H9 (cell line): ENCODE results near the gene GABRD. TPM values are rescaled to one million over a fixed set of nuclear protein-coding genes. Genes with fewer than 3 reads are reported as not detected.
A peak's percentile ranks its signal among the peaks of the same experiment; 100 is the strongest.

Experiments
- DNase-seq: peaks from one replicate; pipeline ENCODE4 v3.0.0-alpha.2; 2017
- H2AFZ ChIP-seq: one replicate; pipeline ENCODE4 v1.6.1; 2013; ENCODE audit warnings: mild to moderate bottlenecking, low read length, control low read depth, moderate library complexity
- H2AK5ac ChIP-seq: 2 replicates; pipeline ENCODE4 v1.6.1; 2013; ENCODE audit warnings: low read length, control low read depth, mixed read lengths; ENCODE audit not compliant: insufficient read length
- H2BK120ac ChIP-seq: one replicate; pipeline ENCODE4 v1.6.1; 2013; ENCODE audit warnings: low read depth, mild to moderate bottlenecking, low read length, control low read depth, inconsistent platforms; ENCODE audit not compliant: poor library complexity, severe bottlenecking
- H2BK12ac ChIP-seq: 2 replicates; pipeline ENCODE4 v1.6.1; 2013; ENCODE audit warnings: low read length, control low read depth, mixed read lengths, low read depth; ENCODE audit not compliant: insufficient read length
- H2BK15ac ChIP-seq: 2 replicates; pipeline ENCODE4 v1.6.1; 2013; ENCODE audit warnings: low read depth, low read length, control low read depth
- H2BK20ac ChIP-seq: one replicate; pipeline ENCODE4 v1.6.1; 2013; ENCODE audit warnings: low read depth, mild to moderate bottlenecking, low read length, control low read depth, inconsistent platforms; ENCODE audit not compliant: poor library complexity, severe bottlenecking
- H2BK5ac ChIP-seq: 2 replicates; pipeline ENCODE4 v1.6.1; 2013; ENCODE audit warnings: low read length, control low read depth, mixed read lengths; ENCODE audit not compliant: insufficient read length
- H3K14ac ChIP-seq: 2 replicates; pipeline ENCODE4 v1.6.1; 2013; ENCODE audit warnings: low read length, control low read depth; ENCODE audit not compliant: insufficient read depth
- H3K18ac ChIP-seq: 2 replicates; pipeline ENCODE4 v1.6.1; 2013; ENCODE audit warnings: low read depth, mild to moderate bottlenecking, mixed read lengths, low read length, control low read depth; ENCODE audit not compliant: insufficient read length
- H3K23ac ChIP-seq: 2 replicates; pipeline ENCODE4 v1.6.1; 2013; ENCODE audit warnings: low read length, control low read depth, mixed read lengths, low read depth; ENCODE audit not compliant: insufficient read length
- H3K23me2 ChIP-seq: 2 replicates; pipeline ENCODE4 v1.6.1; 2013; ENCODE audit warnings: low read depth, mild to moderate bottlenecking, mixed read lengths, low read length, control low read depth; ENCODE audit not compliant: insufficient read length, poor library complexity, severe bottlenecking
- H3K27ac ChIP-seq: 2 replicates; pipeline ENCODE4 v1.5.1; 2013; ENCODE audit warnings: low read length, control low read depth, mixed read lengths, low read depth; ENCODE audit not compliant: insufficient read length
- H3K27me3 ChIP-seq: 2 replicates; pipeline ENCODE4 v1.6.1; 2013; ENCODE audit warnings: low read length, control low read depth, inconsistent platforms; ENCODE audit not compliant: insufficient read depth
- H3K4ac ChIP-seq: 2 replicates; pipeline ENCODE4 v1.6.1; 2013; ENCODE audit warnings: low read depth, mild to moderate bottlenecking, control low read depth, inconsistent platforms, low read length, moderate library complexity
- H3K4me1 ChIP-seq: 2 replicates; pipeline ENCODE4 v1.6.1; 2013; ENCODE audit warnings: low read length, control low read depth, inconsistent platforms; ENCODE audit not compliant: insufficient read depth
- H3K4me2 ChIP-seq: 2 replicates; pipeline ENCODE4 v1.6.1; 2013; ENCODE audit warnings: low read length, control low read depth, mixed read lengths; ENCODE audit not compliant: insufficient read length, insufficient read depth
- H3K56ac ChIP-seq: 2 replicates; pipeline ENCODE4 v1.6.1; 2013; ENCODE audit warnings: low read depth, mild to moderate bottlenecking, mixed read lengths, low read length, control low read depth; ENCODE audit not compliant: insufficient read length
- H3K79me1 ChIP-seq: 2 replicates; pipeline ENCODE4 v1.6.1; 2013; ENCODE audit warnings: low read depth, mild to moderate bottlenecking, moderate library complexity, low read length, control low read depth, inconsistent platforms; ENCODE audit not compliant: insufficient read depth, poor library complexity, severe bottlenecking
- H3K79me2 ChIP-seq: 2 replicates; pipeline ENCODE4 v1.6.1; 2013; ENCODE audit warnings: low read length, control low read depth, inconsistent platforms; ENCODE audit not compliant: insufficient read depth
- H3K9ac ChIP-seq: 2 replicates; pipeline ENCODE4 v1.6.1; 2013; ENCODE audit warnings: low read length, control low read depth, mixed read lengths; ENCODE audit not compliant: insufficient read length; ENCODE audit errors: extremely low read depth
- H3K9me3 ChIP-seq: one replicate; pipeline ENCODE4 v1.6.1; 2013; ENCODE audit warnings: low read depth, low read length, inconsistent platforms; ENCODE audit not compliant: control insufficient read depth
- H3T11ph ChIP-seq: one replicate; pipeline ENCODE4 v1.6.1; 2013; ENCODE audit warnings: mild to moderate bottlenecking, low read length, control low read depth, inconsistent platforms
- H4K20me1 ChIP-seq: one replicate; pipeline ENCODE4 v1.6.1; 2013; ENCODE audit not compliant: control insufficient read depth, insufficient read length, insufficient read depth
- H4K5ac ChIP-seq: 2 replicates; pipeline ENCODE4 v1.6.1; 2013; ENCODE audit warnings: low read depth, mild to moderate bottlenecking, mixed read lengths, low read length, control low read depth; ENCODE audit not compliant: insufficient read length
- H4K8ac ChIP-seq: replicated peaks from 2 replicates; pipeline ENCODE4 v1.6.1; 2013; ENCODE audit warnings: low read length, control low read depth, mixed read lengths, low read depth; ENCODE audit not compliant: insufficient read length
- H4K91ac ChIP-seq: 2 replicates; pipeline ENCODE4 v1.6.1; 2013; ENCODE audit warnings: low read depth, mild to moderate bottlenecking, moderate library complexity, mixed read lengths, low read length, control low read depth; ENCODE audit not compliant: insufficient read length
- H3K27ac Mint-ChIP-seq, 3 experiments: 2 replicates in 2 of 3; 3 replicates in 1 of 3; pipeline ENCODE4 v1.8.0; 2020 to 2021; ENCODE audit warnings: mixed read lengths in 3 of 3, mild to moderate bottlenecking in 1 of 3, moderate library complexity in 1 of 3
- H3K27me3 Mint-ChIP-seq: 2 replicates; pipeline ENCODE4 v1.8.0; 2021; ENCODE audit warnings: low read depth, mild to moderate bottlenecking, moderate library complexity, mixed read lengths
- H3K36me3 Mint-ChIP-seq, 3 experiments: 2 replicates in 2 of 3; 3 replicates in 1 of 3; pipeline ENCODE4 v1.8.0; 2020 to 2021; ENCODE audit warnings: low read depth in 3 of 3, mixed read lengths in 3 of 3; ENCODE audit not compliant: insufficient read depth in 1 of 3
- H3K4me1 Mint-ChIP-seq, 2 experiments: 2 replicates each; pipeline ENCODE4 v1.8.0; 2020; ENCODE audit warnings: mixed read lengths in 2 of 2
- H3K4me3 Mint-ChIP-seq, 2 experiments: 2 replicates in 1 of 2; 3 replicates in 1 of 2; pipeline ENCODE4 v1.8.0; 2020 to 2021; ENCODE audit warnings: mild to moderate bottlenecking in 2 of 2, mixed read lengths in 2 of 2, moderate library complexity in 1 of 2
- H3K9me3 Mint-ChIP-seq, 2 experiments: 2 replicates in 1 of 2; 3 replicates in 1 of 2; pipeline ENCODE4 v1.8.0; 2020; ENCODE audit warnings: mild to moderate bottlenecking in 2 of 2, mixed read lengths in 2 of 2, moderate library complexity in 1 of 2
- CTCF ChIP-seq: fragments of 200-600 bp; sonication (generic); conservative IDR thresholded peaks from 3 replicates; pipeline ENCODE4 v1.8.0; 2021; ENCODE audit warnings: antibody characterized with exemption, mild to moderate bottlenecking
- WGBS: extraction: QIAGEN DNeasy Blood & Tissue Kit; methylation state at CpG from one replicate; pipeline ENCODE4 v1.1.7; 2013; ENCODE audit warnings: missing lambda C conversion rate, low lambda C conversion rate, mixed read lengths; ENCODE audit not compliant: insufficient read length; ENCODE audit errors: extremely low coverage; 5-methylcytosine and 5-hydroxymethylcytosine counted together
- total RNA-seq: library from RNA; stranded (reverse); gene quantifications from 2 replicates; pipeline ENCODE4 v1.2.1, GENCODE V29; 2021

GABRD gene
- total RNA-seq, 1 experiment from 2014 or later, result 0.59 TPM

GRCh38 chr1:1984560-1985070 is 34.5 kb upstream of the GABRD start:
- Histone ChIP-seq H2BK20ac (no peak overlapping the region), H2AFZ (no peak overlapping the region), H3K14ac (peak overlapping the region; percentile 54; the same call in 1 of the 2 replicates), H3K56ac (no peak overlapping the region), H3K18ac (no peak overlapping the region), H2BK12ac (no peak overlapping the region), H3K23me2 (no peaks in the 10 kb centered on the region), H3K27me3 (no peaks in the 10 kb centered on the region), H3K79me1 (no peaks in the 10 kb centered on the region), H3K4me1 (no peaks in the 10 kb centered on the region; the same call in 1 of the 2 replicates), H3K79me2 (no peaks in the 10 kb centered on the region), H3K23ac (no peak overlapping the region), H4K91ac (no peak overlapping the region), H3K9me3 (no peaks in the 10 kb centered on the region), H3K4ac (no peak overlapping the region), H3T11ph (no peak overlapping the region), H3K9ac (no peak overlapping the region), H2BK5ac (peak overlapping the region; percentile 57), H3K4me2 (no peak overlapping the region), H2BK15ac (no peak overlapping the region), H3K27ac (no peak overlapping the region), H4K5ac (no peak overlapping the region), H2AK5ac (no peak overlapping the region), H4K20me1 (no peaks in the 10 kb centered on the region), H4K8ac (peak overlapping the region; percentile 15), H2BK120ac (no peak overlapping the region)
- peaks cover 0 to under 1% (median 0%) of the 10 kb centered on the region in 3 experiments; a peak in 1 of 7 replicates for H3K36me3 Mint-ChIP-seq
- no peak for DNase-seq
- no peak for TF ChIP-seq CTCF
- no CpG with 5 or more reads among the region's 17 CpGs for WGBS
- peaks cover 0 to 2% of the 10 kb centered on the region in 2 experiments; a peak in 3 of 5 replicates for H3K9me3 Mint-ChIP-seq
- no peaks in the 10 kb centered on the region; the same call in 1 of the 2 replicates for H3K27me3 Mint-ChIP-seq
- peaks cover 7% of the 10 kb centered on the region in 2 experiments for H3K4me1 Mint-ChIP-seq
- no peak overlapping the region for H3K4me3 Mint-ChIP-seq
- H3K27ac Mint-ChIP-seq, result peak overlapping the region in 2 of 3 experiments; percentile 37 to 72; a peak in 2 of 7 replicates
